Hematopoietic multipotent progenitor cell treated with erythropoietin and hydrocortisone succinate and interleukin-3 and kit ligand, for 15 days (in vitro differentiated cells): ENCODE measurements around the gene SLC17A8.

Experiments used
- DNase-seq: peaks from one replicate; pipeline ENCODE4 v3.0.0-alpha.2; 2015; ENCODE audit warnings: low spot score

The SLC17A8 gene

GRCh38 chr12:100371146-100371545 is 14.3 kb downstream of the SLC17A8 start:
- DNase-seq, result no peak

DNA sequence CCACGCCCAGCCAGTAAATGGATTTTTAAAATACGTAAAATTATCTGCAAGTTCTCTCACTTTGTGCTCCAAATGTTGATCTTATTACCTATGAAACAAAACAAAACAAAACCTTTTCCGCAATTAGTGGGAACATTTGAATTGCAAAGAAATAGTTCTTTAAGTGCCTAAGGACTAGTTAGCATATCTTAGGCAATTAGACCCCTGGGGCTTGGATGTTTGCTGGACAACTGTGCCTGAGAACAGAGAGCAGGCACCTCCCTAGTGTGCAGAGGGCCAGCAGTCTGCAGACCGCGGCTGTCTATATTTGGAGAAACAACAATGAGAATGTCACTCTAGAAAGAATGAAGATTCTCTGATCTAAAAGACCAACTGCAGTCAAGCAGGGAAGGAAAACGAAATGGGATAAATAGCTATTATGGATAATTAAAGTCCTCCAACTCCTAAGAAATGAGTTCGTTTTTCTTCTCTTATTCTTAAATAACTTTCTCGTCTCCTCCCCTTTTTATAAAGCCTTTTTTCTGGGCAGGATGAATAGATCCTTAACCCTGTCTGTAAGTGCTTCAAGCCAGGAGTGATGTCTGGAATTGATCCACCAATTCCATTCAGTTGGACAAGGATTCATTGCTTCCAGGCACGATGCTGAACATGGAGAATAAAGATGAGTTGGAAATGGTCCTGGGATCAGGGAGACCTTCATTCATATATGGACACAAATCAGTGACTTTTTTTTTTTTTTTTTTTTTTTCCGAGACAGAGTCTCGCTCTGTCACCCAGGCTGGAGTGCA is 16.2 kb downstream of the SLC17A8 start:
- no peak for DNase-seq

DNA sequence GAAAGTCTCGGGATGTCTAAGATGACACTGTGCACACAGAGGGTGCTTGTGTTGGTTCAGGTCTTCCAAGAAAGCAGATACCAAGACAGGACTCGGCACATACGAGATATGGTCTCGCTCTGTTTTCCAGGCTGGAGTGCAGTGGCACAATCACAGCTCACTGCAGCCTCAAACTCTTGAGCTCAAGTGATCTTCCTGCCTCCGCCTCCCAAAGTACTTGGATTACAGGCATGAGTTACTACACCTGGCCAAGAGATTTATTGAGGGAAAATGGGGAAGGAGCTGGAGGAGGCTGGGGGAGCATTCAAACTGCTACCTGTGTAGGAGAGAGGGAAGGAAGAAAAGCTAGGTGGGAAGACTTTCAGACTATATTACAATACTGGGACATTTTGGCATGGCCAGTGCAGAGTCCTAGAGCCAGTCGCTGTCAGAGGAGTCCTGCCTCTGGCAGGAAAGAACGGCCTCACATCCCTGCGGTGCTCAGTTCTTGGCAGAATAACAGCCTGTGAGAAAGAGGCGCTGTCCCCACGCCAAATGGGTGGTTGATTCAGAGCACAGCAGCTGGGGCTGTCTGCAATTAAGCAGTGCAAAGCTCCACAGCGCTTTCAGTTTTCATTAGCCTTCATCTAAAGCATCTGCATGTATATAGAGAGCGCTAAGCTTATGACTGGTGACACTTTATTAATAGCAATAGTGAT is 18.3 kb downstream of the SLC17A8 start:
- DNase-seq, result no peak

GRCh38 chr12:100376161-100376560 is 19.3 kb downstream of the SLC17A8 start:
- DNase-seq, result no peak

GRCh38 chr12:100381379-100381778 is 24.5 kb downstream of the SLC17A8 start:
- DNase-seq, result no peak

GRCh38 chr12:100382338-100382737 is 25.5 kb downstream of the SLC17A8 start:
- no peak for DNase-seq

- no peak for DNase-seq
These were observed 27.0 kb downstream of the SLC17A8 start for GRCh38 chr12:100383586-100384558.

GRCh38 chr12:100384559-100384935 is 27.7 kb downstream of the SLC17A8 start:
- no peak for DNase-seq

DNA sequence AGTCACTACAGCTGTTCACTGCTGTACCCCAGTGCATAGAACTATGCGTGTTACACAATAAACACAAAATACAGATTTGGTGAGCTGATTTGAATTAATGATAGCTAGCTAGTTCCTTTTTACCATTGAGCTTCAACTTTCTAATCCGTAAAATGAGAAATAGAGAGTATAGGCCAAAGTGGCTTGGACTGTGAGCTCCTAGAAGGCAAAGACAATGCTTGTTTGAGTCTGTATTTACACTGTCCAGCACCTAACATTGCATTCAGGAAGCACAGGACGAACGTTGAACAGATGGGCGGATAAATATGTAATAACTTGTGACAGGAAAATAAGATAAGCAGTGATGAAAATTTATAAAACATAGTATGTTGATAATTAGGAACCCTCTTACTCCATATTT is 31.5 kb downstream of the SLC17A8 start:
- no peak for DNase-seq

GRCh38 chr12:100391856-100392255 is 35.0 kb downstream of the SLC17A8 start:
- no peak for DNase-seq

GRCh38 chr12:100393200-100393599 is 36.3 kb downstream of the SLC17A8 start:
- no peak for DNase-seq

DNA sequence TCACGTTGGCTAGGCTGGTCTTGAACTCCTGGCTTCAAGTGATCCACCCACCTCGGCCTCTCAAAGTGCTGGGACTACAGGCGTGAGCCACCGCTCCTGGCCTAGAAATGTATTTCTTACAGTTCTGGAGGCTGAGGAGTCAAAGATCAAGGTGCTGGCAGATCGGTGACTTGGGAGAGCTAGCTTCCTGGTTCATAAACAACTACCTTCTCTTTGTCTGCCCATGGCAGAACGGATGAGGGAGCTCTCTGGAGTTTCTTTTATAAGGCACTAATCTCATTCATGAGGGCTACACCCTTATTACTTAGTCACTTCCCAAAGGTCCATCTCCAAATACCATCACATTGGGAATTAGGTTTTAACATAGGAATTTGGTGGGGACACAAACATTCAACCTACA is 38.9 kb downstream of the SLC17A8 start:
- no peak for DNase-seq

GRCh38 chr12:100398307-100398706 is 41.4 kb downstream of the SLC17A8 start:
- DNase-seq, result no peak

GRCh38 chr12:100399095-100399494 is 42.2 kb downstream of the SLC17A8 start:
- DNase-seq, result no peak

DNA sequence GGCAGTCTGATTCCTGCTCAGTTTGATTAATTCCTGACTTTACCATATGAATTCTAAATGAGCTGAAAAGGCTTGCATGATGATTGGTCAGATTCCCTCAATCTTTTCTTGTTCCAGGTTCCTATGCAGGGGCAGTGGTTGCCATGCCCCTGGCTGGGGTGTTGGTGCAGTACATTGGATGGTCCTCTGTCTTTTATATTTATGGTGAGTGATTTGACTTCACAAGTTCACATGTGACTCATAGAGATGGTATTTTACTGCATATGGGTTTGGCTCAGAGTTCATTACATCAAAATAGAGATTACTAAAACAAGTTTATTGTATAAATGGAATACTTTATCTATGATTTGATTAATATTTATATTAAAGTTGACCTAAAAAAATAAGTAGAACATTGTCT is 44.8 kb downstream of the SLC17A8 start:
- no peak for DNase-seq

DNA sequence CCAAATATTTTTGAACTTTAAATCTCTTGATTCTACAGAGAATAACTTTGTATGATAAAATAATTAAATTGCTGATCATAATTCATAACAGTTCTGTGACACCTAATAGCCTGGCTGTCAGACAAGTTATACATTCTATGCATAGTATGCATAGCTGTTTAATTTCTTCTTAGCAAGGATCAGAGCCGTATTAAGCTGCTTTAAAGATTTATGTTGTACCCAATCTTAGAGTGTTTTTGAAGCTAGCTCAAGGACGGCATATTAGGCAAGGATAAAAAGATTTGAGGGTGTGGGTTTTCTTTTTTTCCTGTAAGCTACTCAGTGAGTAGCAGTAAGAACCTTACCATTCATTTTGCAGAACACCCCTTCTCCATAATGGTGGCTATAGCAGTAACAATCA is 45.9 kb downstream of the SLC17A8 start:
- DNase-seq, result no peak

DNA sequence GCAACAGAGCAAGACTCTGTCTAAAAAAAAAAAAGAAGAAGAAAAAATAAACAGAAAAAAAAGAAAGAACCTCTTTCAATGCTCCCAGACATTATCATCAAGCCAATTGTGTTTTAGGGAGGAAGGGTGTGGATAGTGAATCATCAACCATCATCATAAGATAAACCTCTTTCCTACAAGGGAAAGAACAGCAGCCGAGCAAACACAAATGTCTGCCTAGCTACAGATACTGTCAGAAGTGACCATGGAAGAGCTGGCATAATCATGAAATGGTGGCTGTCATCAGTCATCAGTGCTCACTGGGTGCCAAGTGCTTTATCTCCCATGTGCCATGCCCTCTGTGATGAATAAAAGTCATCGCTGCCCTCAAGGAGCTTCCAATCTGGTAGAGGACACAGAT is 46.6 kb downstream of the SLC17A8 start:
- no peak for DNase-seq

DNA sequence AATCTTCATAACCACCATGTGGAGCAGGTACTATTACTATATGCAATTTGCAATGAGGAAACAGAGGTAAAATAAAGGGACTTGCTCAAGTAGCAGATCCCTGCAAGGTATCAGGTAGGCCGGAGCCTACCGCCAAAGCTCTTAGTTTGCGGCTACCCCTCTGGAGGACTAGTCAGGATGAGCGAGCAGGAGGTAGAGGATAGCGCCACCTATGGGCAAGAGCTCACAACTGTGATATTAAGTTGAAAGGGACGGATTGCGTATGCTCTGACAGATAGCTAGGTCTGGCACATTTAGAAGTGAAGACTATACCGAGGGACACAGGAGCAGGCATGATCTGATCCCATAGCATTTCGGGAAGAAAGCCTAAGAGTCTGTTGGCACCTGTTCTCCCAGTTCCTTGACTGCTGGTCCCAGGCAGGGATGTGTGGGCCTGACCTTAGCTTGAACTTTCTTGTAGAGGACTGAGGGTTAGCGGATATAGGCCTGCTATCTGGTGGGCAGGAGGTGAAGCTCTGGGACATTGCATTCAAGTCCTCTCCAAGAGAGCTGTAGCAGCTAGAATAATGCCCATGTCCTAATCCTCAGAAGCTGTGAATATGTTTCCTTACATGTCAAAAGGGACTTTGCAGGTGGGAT is 48.0 kb downstream of the SLC17A8 start:
- DNase-seq, result peak; percentile 28

DNA sequence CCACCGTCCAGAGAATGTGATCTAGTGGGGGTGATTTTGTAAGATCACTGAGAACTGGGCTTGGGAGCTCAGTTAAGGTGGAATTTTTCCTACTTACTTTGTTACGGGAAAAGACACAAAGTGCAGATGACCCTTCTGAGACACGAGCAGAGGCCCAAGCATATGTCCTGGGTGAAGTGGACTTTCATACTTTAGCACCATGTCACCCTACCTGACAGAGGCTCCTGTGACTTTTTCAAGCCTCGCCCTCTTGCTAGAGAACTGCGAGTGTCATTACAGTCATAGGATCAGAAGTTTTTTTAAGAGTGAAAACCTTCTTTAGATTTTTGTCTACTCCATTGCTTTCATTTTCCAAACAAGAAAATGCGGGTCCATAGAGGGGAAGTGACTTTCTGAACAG is 56.1 kb downstream of the SLC17A8 start:
- no peak for DNase-seq

DNA sequence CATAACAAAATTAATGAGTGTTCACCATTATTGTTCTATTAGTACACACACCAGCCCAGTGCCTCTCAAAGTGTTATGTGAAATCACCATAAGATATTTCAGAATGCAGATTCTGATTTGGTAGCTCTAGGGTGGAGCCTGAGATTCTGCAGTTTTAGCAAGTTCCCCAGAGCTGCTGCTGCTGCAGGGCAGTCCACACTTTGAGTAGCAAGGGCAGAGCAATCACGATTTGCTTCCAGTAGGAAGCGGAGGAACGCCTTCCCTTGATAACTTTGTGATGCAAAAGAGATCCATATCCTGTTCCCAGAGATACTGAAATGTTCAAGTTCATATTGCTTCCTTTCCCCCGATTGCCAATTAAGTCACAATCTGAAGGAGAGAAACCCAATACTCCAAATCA is 57.9 kb downstream of the SLC17A8 start:
- DNase-seq, result no peak

DNA sequence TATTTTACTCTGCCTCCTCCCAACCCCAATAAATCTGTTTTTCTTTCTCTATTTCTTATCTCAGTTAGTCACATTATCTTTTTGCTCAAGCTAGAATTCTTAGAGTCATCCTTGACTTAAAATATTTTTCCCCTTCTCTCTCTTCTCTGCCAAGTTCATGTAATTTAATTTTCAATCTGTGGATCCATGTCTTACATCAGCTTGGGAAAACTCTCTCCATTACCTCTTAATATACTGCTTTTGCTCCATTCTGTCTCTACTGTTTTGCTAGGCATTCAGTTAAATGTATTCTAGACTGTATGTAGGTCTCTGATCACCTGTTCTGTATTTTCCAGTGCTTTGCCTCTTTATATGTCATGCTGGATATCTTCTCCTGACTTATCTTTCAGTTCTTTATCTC is 65.8 kb downstream of the SLC17A8 start:
- DNase-seq, result no peak

DNA sequence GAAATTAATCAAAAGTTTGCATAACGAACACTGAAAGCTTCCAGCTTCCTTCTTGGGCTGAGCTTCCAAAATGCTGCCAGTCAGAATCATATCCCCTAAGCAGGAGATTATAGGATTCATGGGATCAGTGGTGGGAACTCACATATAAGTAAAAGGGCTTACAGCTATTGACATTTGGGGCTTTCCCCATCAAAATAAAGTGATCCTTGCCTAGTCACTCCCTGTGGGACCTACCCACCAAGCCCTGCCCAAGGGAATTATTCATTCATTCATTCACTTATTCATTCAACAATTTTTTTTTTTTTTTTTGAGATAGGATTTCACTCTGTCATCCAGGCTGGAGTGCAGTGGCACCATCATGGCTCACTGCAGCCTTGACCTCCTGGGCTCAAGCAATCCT is 69.3 kb downstream of the SLC17A8 start:
- no peak for DNase-seq
